Measurements from ENCODE around the gene TSPAN4.

TSPAN4 gene

DNA sequence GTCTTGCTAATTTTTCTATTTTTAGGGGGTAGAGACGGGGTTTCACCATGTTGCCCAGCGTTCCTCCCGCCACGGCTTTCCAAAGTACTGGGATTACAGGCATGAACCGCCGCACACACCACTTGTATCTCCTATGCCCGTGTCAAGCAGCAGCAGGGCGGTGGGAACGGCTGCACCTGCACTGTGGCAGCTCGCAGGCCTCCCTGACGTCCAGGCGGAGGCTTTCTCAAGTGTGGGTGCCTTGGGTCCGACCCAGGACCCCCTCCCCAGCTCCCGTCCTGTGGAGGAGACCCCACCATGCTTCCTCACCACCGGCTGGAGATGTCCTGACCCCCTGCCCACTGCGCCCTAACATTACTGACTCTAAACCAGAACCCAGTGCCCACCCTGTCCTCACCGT is 25.7 kb downstream of the TSPAN4 start:
- DNase-seq, result no peak

DNA sequence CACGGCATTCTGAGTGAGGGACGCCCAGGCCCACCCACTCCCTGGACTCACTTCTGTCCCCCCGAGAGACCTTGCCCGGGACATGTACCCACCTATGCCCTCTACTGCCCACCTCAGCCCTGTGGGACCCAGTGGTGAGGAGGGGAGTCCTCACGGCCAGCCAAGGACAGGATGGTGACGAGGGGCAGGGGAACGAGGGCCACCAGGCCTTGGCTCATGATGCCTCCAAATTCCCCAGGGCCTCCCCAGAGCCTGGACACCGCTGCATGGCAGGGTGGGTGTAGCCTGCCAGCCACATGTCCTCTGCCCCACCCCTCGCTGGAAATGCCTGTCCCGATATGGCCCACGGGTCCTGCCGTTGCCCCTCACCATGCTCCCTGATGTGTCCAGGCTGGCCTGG is 26.1 kb downstream of the TSPAN4 start:
- DNase-seq, result no peak

DNA sequence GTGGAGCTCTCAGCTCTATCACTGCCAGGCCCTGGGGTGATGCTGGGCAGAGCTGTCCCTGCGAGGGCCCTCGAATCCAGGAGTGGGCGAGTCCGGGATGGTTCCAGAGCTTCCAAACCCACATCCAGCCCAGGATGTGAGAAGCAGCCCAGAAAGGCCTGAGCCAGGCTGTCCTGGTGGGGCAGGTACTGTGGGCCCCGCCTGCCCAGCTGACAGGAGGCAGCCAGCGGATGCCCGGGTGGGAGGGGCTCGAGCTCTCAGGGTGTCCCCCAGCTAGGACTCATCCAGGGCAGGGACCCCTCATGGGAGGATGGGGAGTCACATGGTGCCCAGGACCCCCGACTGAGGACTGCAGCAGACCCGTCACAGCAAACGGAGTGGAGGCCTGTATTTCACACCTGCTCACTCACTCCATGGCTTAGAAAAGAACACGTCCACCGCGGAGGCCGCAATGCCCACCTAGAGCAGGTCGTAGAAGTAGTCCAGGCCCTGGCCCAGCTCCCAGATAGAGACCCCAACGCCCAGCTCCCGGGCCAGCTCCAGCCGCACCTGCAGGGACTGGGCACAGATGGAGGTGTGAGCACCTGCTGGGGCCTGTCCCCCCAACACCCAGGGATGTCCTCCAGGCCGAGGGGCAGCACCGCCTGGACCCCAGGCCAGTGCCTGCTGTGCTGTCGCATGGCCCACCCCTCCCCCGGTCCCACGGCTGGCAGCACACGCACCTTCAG is 26.9 kb downstream of the TSPAN4 start:
- DNase-seq, result no peak

DNA sequence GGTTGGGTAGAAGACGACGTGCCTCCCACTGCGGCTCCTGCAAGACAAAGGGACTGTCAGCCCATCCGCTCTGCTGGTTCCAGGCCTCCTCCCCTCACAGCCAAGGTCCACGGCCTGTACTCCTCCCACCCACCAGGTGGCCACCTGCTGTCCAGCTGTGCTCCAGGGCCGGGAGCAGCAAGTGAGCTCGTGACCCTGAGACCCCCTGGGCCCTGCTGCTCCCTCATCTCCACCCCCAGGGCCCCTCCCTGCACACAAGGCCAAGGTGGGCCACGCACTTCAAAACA is 27.4 kb downstream of the TSPAN4 start:
- no peak for DNase-seq

- no peak for DNase-seq
These were observed 27.8 kb downstream of the TSPAN4 start for GRCh38 chr11:870418-870817.

DNA sequence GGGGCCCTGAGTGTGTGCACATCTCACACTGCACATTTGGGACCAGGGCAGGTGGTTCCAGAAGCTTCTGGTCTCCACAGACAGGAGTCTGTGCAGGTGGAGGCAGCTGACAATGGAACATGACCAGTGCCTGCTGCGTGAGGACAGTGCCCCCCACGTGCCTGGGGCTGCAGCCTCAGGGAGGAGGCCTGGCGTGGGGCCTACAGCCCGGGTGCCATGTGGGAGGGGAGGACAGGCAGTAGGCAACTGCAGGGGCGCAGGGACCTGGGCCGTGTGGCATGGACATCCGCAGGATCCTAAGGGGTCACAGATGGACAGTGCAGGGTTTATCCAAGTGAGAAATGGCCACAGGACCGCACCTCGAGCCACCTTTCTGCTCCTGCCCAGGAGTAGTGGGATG is 28.8 kb downstream of the TSPAN4 start:
- no peak for DNase-seq

GRCh38 chr11:872799-873198 is 30.1 kb downstream of the TSPAN4 start:
- DNase-seq, result no peak

DNA sequence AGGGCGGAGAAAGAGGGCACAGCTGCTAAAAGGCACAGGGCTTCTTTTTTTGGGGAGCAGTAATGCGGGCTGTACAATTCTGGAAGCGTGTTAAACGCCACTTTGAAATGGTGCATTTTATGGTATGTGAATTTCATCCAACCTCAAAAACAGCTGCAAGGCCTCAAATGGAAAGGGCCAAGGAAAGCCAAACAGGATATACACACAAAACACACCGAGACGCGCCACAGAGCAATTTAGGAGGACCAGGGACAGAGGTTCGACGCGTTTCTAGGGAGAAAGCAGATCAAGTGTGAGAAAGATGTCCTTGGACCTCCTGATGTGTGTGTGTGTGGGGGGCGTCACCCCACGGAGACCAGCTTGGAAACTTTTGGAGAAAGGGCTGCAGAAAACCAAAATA is 31.1 kb downstream of the TSPAN4 start:
- no peak for DNase-seq

GRCh38 chr11:875203-875602 is 32.6 kb downstream of the TSPAN4 start:
- DNase-seq, result no peak

DNA sequence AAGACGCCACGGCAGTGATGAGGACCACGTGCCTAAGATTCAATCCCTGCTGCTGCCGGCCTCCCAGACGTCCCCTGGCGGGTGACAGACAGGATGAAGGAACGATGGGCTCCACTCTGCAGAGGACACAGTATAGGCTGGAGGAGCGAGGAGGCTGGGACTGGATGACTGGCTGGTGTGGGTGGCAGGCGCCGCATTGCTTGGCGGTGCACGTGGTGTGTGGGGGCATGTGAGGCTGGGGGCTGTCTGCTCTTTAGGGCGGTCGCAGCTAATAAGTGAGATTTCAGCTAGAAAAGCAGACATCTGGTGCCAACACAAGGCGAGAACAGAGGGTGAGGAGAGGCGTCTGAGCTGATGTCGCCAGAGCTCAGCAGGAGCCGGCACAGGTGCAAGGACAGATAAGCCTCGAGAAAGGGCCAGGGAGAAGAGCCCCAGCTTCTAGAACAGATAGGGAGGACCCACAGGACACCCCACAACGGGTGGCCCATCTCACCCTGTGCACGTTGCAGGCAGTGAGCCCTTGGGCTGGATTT is 33.2 kb downstream of the TSPAN4 start:
- no peak for DNase-seq

GRCh38 chr11:876545-876944 is 33.9 kb downstream of the TSPAN4 start:
- no peak for DNase-seq

GRCh38 chr11:877565-877964 is 34.9 kb downstream of the TSPAN4 start:
- no peak for DNase-seq

- DNase-seq, result no peak
These were observed 37.8 kb downstream of the TSPAN4 start for GRCh38 chr11:880447-880846.

- peak; percentile 38 for DNase-seq
These were observed 39.9 kb downstream of the TSPAN4 start for GRCh38 chr11:882596-882995.

GRCh38 chr11:883527-883926 is 40.9 kb downstream of the TSPAN4 start:
- no peak for DNase-seq

DNA sequence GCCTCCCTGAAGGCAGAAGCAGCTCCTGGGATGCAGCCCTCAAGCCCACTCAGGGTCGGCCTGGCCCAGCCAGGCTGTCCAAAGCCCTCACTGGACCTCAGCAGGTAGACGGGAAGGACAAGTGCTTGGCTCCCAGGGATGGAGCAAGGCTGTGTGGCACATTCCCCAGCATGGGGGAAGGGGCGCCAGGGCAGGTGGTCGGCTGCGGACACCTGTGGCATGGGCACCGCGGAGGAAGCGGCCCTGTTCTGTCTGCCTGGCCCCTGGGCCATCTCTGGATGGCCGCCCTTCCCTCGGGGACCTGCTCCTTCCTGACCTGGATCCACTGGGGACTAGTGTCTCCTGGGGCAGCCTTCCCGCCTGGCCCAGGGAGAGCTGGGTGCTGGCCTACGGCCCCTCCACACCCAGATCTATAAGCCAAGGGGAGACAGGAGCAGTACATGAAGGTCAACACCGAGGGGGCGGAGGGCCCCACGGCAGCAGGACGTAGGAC is 42.0 kb downstream of the TSPAN4 start:
- no peak for DNase-seq

DNA sequence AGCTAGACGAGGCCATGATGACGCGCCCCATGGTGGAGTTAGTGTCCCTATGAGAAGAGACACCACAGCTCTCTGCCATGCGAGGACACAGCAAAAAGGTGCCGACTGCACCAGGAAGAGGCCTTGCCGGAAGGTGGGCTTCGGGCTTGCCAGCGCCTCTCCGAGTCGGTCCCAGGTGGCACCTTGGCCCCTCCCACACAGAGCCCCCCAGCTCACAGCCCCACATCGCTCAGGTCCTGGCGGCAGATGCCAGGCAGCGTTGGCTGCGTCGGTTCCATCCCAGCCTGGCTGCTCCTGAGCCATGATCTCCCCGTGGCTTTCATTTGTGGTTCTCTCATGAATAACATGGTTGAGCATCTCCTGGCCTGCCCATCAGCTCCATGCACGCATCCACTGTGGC is 43.9 kb downstream of the TSPAN4 start:
- DNase-seq, result no peak

- no peak for DNase-seq
These were observed 44.9 kb downstream of the TSPAN4 start for GRCh38 chr11:887589-887988.

- no peak for DNase-seq
These were observed 45.9 kb downstream of the TSPAN4 start for GRCh38 chr11:888310-889212.

DNA sequence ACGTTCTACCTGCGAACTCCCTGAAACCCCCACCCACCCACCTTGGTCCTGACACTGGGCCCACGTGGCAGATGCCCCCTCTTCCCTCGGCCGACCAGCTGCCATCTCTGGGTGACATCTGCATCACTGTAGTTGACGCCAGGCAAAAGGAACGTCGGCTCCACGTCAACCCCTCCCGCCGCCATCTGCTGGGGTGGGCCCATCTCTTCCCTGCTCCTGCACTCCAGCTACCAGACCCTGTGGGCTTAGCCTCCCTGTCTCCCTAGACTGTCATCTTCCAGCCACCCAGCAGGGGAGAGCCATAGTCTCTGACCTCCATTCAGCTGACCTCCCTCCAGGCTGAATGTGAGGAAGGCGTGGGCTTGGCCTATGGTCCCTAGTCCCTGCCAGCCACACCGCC is 46.6 kb downstream of the TSPAN4 start:
- no peak for DNase-seq

- DNase-seq, result no peak
These were observed 47.2 kb downstream of the TSPAN4 start for GRCh38 chr11:889687-890475.

- no peak for DNase-seq
These were observed 48.3 kb downstream of the TSPAN4 start for GRCh38 chr11:890794-891540.
